Panc1 (cell line): ENCODE data around the gene STAT3. TPM values are rescaled to one million over a fixed set of nuclear protein-coding genes. Genes with fewer than 3 reads are reported as not detected.

Experiments
- ATAC-seq: fragments of 200-7000 bp; cut with Tn5 transposase; 2 replicates; pipeline ENCODE4 v1.9.1; 2020; ENCODE audit warnings: mild to moderate bottlenecking, moderate library complexity
- BruUV-seq: library from RNA; stranded (reverse); fragments of 400-500 nt; replicated peaks from 2 replicates; lab custom pipeline; 2021; lab: Mats Ljungman, UMichigan
- CTCF ChIA-PET: fragments of 300-600 bp; sonication (Branson Sonifier 250); formaldehyde crosslinking; loops from one replicate; lab custom pipeline; 2022; ENCODE audit warnings: antibody characterized with exemption; lab: Charles Lee
- POLR2A ChIA-PET: fragments of 300-600 bp; sonication (Branson Sonifier 250); formaldehyde crosslinking; loops from one replicate; lab custom pipeline; 2022; ENCODE audit warnings: antibody characterized with exemption; lab: Charles Lee
- DNase-seq: peaks from one replicate; pipeline ENCODE4 v3.0.0-alpha.2; 2010; ENCODE audit warnings: low read depth, low spot score
- H3K27ac ChIP-seq: 2 replicates; pipeline ENCODE4 v1.5.1; 2011; ENCODE audit warnings: mild to moderate bottlenecking, low read length, inconsistent platforms
- H3K27me3 ChIP-seq: fragments of 200-500 bp; sonication (Bioruptor generic); 2 replicates; pipeline ENCODE4 v1.6.0; 2014; ENCODE audit warnings: low read length, inconsistent platforms; ENCODE audit not compliant: control insufficient read depth, insufficient read depth
- H3K36me3 ChIP-seq: fragments of 200-500 bp; sonication (Bioruptor generic); 2 replicates; pipeline ENCODE4 v1.5.1; 2014; ENCODE audit warnings: inconsistent platforms, mild to moderate bottlenecking, low read length, moderate library complexity; ENCODE audit not compliant: control insufficient read depth, insufficient read depth
- H3K4me1 ChIP-seq: 2 replicates; pipeline ENCODE4 v1.5.1; 2011; ENCODE audit warnings: inconsistent platforms, mild to moderate bottlenecking, low read length, moderate library complexity; ENCODE audit not compliant: control insufficient read depth, insufficient read depth
- H3K4me3 ChIP-seq, 2 experiments: 2 replicates each; pipeline ENCODE4 v1.5.1; 2011 to 2012; ENCODE audit warnings: low read depth in 2 of 2, low read length in 2 of 2, mild to moderate bottlenecking in 2 of 2, inconsistent platforms in 1 of 2, moderate library complexity in 1 of 2
- H3K9me3 ChIP-seq: fragments of 200-500 bp; sonication (Bioruptor generic); 2 replicates; pipeline ENCODE4 v1.5.1; 2014; ENCODE audit warnings: low read depth, mild to moderate bottlenecking, inconsistent platforms, low read length, moderate library complexity; ENCODE audit not compliant: control insufficient read depth, insufficient read depth
- POLR2AphosphoS5 ChIP-seq: IDR thresholded peaks from 2 replicates; pipeline ENCODE4 v1.6.1; 2012; ENCODE audit warnings: mild to moderate bottlenecking, low read depth, low read length, moderate library complexity
- SIN3A ChIP-seq: IDR thresholded peaks from 2 replicates; pipeline ENCODE4 v1.6.1; 2012; ENCODE audit warnings: low read depth, mild to moderate bottlenecking, low read length, moderate library complexity, borderline replicate concordance; ENCODE audit not compliant: insufficient read depth
- TCF7L2 ChIP-seq: IDR thresholded peaks from 2 replicates; pipeline ENCODE4 v1.6.1; 2011; ENCODE audit warnings: mild to moderate bottlenecking, low read depth, low read length, inconsistent platforms
- in situ Hi-C: cut with HindIII; loops from 2 replicates; pipeline ENCODE4 v1.10.0; 2016; ENCODE audit warnings: low sequenced_read_pairs, low pct_unique_long_range_greater_than_20kb
- intact Hi-C: fragments of 100-400 bp; cut with micrococcal nuclease; formaldehyde crosslinking; loops from one replicate; pipeline ENCODE4 v1.10.0; 2022; ENCODE audit not compliant: unreplicated experiment
- total RNA-seq: library from RNA; stranded (reverse); gene quantifications from one replicate; pipeline ENCODE4 v1.2.1, GENCODE V29; 2021; ENCODE audit not compliant: unreplicated experiment
- TF ChIP-seq, protein P1 (sequence below), 2 experiments: IDR thresholded peaks; 2 replicates each; pipeline ENCODE4 v1.6.1; 2011 to 2012; ENCODE audit warnings: low read depth in 2 of 2, control low read depth in 1 of 2, low read length in 1 of 2, mild to moderate bottlenecking in 1 of 2, moderate library complexity in 1 of 2; ENCODE audit not compliant: insufficient read depth in 1 of 2
- TF ChIP-seq, protein P2 (sequence below): fragments of 450-650 bp; IDR thresholded peaks from 2 replicates; pipeline ENCODE4 v1.5.1; 2017; ENCODE audit warnings: mild to moderate bottlenecking

STAT3 gene
- total RNA-seq, 1 experiment from 2014 or later: 287 TPM

DNA sequence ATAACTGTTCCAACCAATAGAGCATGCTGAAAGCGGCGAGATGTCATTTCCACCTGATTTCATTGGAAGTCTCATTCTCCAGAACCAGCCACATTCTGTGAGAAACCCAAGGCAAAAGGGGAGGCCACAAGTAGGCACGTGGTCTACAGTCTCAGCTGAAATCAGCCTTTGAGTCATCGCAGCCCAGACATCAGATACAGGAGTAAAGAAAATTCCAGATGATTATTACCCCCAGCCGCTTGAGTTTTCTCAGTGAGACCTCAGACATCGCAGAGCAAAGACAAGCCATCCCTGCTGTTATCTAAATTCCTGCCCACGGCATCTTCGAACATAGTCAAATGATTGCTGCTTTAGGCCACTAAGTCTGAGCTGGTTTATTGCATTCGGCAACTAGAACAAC lies 23.1 kb downstream of the STAT3 start:
- Histone ChIP-seq H3K36me3 (no peaks in the 10 kb centered on the region), H3K27ac (peak overlapping the region; percentile 13; the same call in 1 of the 2 replicates), H3K4me1 (peaks cover 55% of the 10 kb centered on the region), H3K4me3 (no peak overlapping the region), H3K27me3 (no peaks in the 10 kb centered on the region), H3K9me3 (no peaks in the 10 kb centered on the region)
- BruUV-seq: no TSS peak
- in situ Hi-C loops: no loop called here
- DNase-seq (no peak), ATAC-seq (no peak)
- TF ChIP-seq POLR2AphosphoS5: no peak
- TF ChIP-seq, protein P1, sequence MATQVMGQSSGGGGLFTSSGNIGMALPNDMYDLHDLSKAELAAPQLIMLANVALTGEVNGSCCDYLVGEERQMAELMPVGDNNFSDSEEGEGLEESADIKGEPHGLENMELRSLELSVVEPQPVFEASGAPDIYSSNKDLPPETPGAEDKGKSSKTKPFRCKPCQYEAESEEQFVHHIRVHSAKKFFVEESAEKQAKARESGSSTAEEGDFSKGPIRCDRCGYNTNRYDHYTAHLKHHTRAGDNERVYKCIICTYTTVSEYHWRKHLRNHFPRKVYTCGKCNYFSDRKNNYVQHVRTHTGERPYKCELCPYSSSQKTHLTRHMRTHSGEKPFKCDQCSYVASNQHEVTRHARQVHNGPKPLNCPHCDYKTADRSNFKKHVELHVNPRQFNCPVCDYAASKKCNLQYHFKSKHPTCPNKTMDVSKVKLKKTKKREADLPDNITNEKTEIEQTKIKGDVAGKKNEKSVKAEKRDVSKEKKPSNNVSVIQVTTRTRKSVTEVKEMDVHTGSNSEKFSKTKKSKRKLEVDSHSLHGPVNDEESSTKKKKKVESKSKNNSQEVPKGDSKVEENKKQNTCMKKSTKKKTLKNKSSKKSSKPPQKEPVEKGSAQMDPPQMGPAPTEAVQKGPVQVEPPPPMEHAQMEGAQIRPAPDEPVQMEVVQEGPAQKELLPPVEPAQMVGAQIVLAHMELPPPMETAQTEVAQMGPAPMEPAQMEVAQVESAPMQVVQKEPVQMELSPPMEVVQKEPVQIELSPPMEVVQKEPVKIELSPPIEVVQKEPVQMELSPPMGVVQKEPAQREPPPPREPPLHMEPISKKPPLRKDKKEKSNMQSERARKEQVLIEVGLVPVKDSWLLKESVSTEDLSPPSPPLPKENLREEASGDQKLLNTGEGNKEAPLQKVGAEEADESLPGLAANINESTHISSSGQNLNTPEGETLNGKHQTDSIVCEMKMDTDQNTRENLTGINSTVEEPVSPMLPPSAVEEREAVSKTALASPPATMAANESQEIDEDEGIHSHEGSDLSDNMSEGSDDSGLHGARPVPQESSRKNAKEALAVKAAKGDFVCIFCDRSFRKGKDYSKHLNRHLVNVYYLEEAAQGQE (IDR thresholded peaks at IDR 0.05; ENCODE audit: insufficient read depth in 1 of 2, low read depth in 2 of 2, low read length in 1 of 2): no peak
- TF ChIP-seq, protein P2, sequence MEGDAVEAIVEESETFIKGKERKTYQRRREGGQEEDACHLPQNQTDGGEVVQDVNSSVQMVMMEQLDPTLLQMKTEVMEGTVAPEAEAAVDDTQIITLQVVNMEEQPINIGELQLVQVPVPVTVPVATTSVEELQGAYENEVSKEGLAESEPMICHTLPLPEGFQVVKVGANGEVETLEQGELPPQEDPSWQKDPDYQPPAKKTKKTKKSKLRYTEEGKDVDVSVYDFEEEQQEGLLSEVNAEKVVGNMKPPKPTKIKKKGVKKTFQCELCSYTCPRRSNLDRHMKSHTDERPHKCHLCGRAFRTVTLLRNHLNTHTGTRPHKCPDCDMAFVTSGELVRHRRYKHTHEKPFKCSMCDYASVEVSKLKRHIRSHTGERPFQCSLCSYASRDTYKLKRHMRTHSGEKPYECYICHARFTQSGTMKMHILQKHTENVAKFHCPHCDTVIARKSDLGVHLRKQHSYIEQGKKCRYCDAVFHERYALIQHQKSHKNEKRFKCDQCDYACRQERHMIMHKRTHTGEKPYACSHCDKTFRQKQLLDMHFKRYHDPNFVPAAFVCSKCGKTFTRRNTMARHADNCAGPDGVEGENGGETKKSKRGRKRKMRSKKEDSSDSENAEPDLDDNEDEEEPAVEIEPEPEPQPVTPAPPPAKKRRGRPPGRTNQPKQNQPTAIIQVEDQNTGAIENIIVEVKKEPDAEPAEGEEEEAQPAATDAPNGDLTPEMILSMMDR: no peak
- TF ChIP-seq SIN3A: no peak
- no peak for TF ChIP-seq TCF7L2
- CTCF ChIA-PET: no interaction called here
- intact Hi-C loops: no loop called here
- POLR2A ChIA-PET: interaction anchor here (0.7 kb wide), 1 partner anchor 55 kb away, joined by 5 read pairs; no protein-coding TSS in a partner anchor

- no TSS peak for BruUV-seq
- in situ Hi-C loops: no loop called here
- no peak for TF ChIP-seq SIN3A
- TF ChIP-seq, protein P1 (IDR thresholded peaks at IDR 0.05; ENCODE audit: insufficient read depth in 1 of 2, low read depth in 2 of 2, low read length in 1 of 2): no peak
- TF ChIP-seq POLR2AphosphoS5: no peak
- TF ChIP-seq, protein P2: no peak
- no peak for TF ChIP-seq TCF7L2
- Histone ChIP-seq H3K27me3 (no peaks in the 10 kb centered on the region), H3K4me1 (peaks cover 55% of the 10 kb centered on the region), H3K9me3 (no peaks in the 10 kb centered on the region), H3K36me3 (no peaks in the 10 kb centered on the region), H3K27ac (peak overlapping the region; percentile 35), H3K4me3 (no peak overlapping the region)
- ATAC-seq (no peak), DNase-seq (no peak)
- intact Hi-C loops: no loop called here
- CTCF ChIA-PET: no interaction called here
- POLR2A ChIA-PET: interaction anchor here (0.5 kb wide), 1 partner anchor 28 kb away, joined by 4 read pairs; no protein-coding TSS in a partner anchor
Measured at GRCh38 chr17:42363767-42364585, 24.3 kb downstream of the STAT3 start.
